Measurements from ENCODE around the gene RPUSD1. TPM values are rescaled to one million over a fixed set of nuclear protein-coding genes. Genes with fewer than 3 reads are reported as not detected.
A peak's percentile ranks its signal among the peaks of the same experiment; 100 is the strongest.
"Not testable (repeated sequence)": the region's sequence is repeated elsewhere in the genome, so short reads cannot be mapped to it uniquely, and the experiment has no call there.

Gene RPUSD1
- total RNA-seq, 2 experiments from 2014 or later, result 6.8 to 7.2 TPM

- peaks cover 21% of the 10 kb centered on the region for H3K27me3 Mint-ChIP-seq (ENCODE audit: low read depth)
- DNase-seq, result no peak
- intact Hi-C loops (cut with micrococcal nuclease), result no loop called here
- no peak overlapping the region for H3K4me3 Mint-ChIP-seq
- CTCF ChIA-PET, result no interaction called here
- H3K36me3 Mint-ChIP-seq (ENCODE audit: low read depth), result no peaks in the 10 kb centered on the region
- peaks cover 3% of the 10 kb centered on the region for H3K4me1 Mint-ChIP-seq (ENCODE audit: low read depth)
- no peak overlapping the region for H3K27ac Mint-ChIP-seq
- no peaks in the 10 kb centered on the region for H3K9me3 Mint-ChIP-seq
Observed at GRCh38 chr16:825341-826061, 37.3 kb upstream of the RPUSD1 start.

- DNase-seq, result no peak
- no peaks in the 10 kb centered on the region for H3K9me3 Mint-ChIP-seq
- H3K27me3 Mint-ChIP-seq (ENCODE audit: low read depth), result peaks cover 20% of the 10 kb centered on the region
- intact Hi-C loops (cut with micrococcal nuclease), result no loop called here
- no peak overlapping the region for H3K4me3 Mint-ChIP-seq
- H3K27ac Mint-ChIP-seq, result no peak overlapping the region
- CTCF ChIA-PET, result no interaction called here
- peaks cover 8% of the 10 kb centered on the region for H3K4me1 Mint-ChIP-seq (ENCODE audit: low read depth)
- no peaks in the 10 kb centered on the region for H3K36me3 Mint-ChIP-seq (ENCODE audit: low read depth)
Observed at GRCh38 chr16:824601-825000, 36.4 kb upstream of the RPUSD1 start.

GRCh38 chr16:824194-824593 lies 36.0 kb upstream of the RPUSD1 start:
- intact Hi-C loops (cut with micrococcal nuclease), result no loop called here
- H3K27ac Mint-ChIP-seq, result no peak overlapping the region
- no peak for DNase-seq
- CTCF ChIA-PET, result no interaction called here
- H3K27me3 Mint-ChIP-seq (ENCODE audit: low read depth), result peaks cover 20% of the 10 kb centered on the region
- no peak overlapping the region for H3K4me3 Mint-ChIP-seq
- peaks cover 11% of the 10 kb centered on the region for H3K4me1 Mint-ChIP-seq (ENCODE audit: low read depth)
- H3K36me3 Mint-ChIP-seq (ENCODE audit: low read depth), result no peaks in the 10 kb centered on the region
- H3K9me3 Mint-ChIP-seq, result no peaks in the 10 kb centered on the region

- Mint-ChIP-seq H3K4me3 (no peak overlapping the region), H3K36me3 (ENCODE audit: low read depth) (no peaks in the 10 kb centered on the region), H3K27me3 (ENCODE audit: low read depth) (peaks cover 20% of the 10 kb centered on the region), H3K27ac (no peak overlapping the region), H3K4me1 (ENCODE audit: low read depth) (peaks cover 12% of the 10 kb centered on the region), H3K9me3 (no peaks in the 10 kb centered on the region)
- CTCF ChIA-PET, result no interaction called here
- intact Hi-C loops (cut with micrococcal nuclease), result no loop called here
- DNase-seq, result no peak
Observed at GRCh38 chr16:822909-823297, 34.7 kb upstream of the RPUSD1 start.

GRCh38 chr16:822174-822908 lies 34.2 kb upstream of the RPUSD1 start:
- Mint-ChIP-seq H3K9me3 (no peaks in the 10 kb centered on the region), H3K27ac (no peak overlapping the region), H3K27me3 (ENCODE audit: low read depth) (peaks cover 20% of the 10 kb centered on the region), H3K4me3 (no peak overlapping the region), H3K36me3 (ENCODE audit: low read depth) (no peaks in the 10 kb centered on the region), H3K4me1 (ENCODE audit: low read depth) (peaks cover 12% of the 10 kb centered on the region)
- no peak for DNase-seq
- CTCF ChIA-PET, result no interaction called here
- intact Hi-C loops (cut with micrococcal nuclease), result no loop called here

- Mint-ChIP-seq H3K4me3 (no peak overlapping the region), H3K27ac (no peak overlapping the region), H3K36me3 (ENCODE audit: low read depth) (no peaks in the 10 kb centered on the region), H3K27me3 (ENCODE audit: low read depth) (peaks cover 20% of the 10 kb centered on the region), H3K4me1 (ENCODE audit: low read depth) (peaks cover 12% of the 10 kb centered on the region), H3K9me3 (no peaks in the 10 kb centered on the region)
- CTCF ChIA-PET, result no interaction called here
- DNase-seq, result no peak
- intact Hi-C loops (cut with micrococcal nuclease), result no loop called here
Observed at GRCh38 chr16:821751-822150, 33.6 kb upstream of the RPUSD1 start.

- intact Hi-C loops (cut with micrococcal nuclease), result no loop called here
- no peak overlapping the region for H3K27ac Mint-ChIP-seq
- H3K27me3 Mint-ChIP-seq (ENCODE audit: low read depth), result peaks cover 19% of the 10 kb centered on the region
- H3K36me3 Mint-ChIP-seq (ENCODE audit: low read depth), result no peaks in the 10 kb centered on the region
- peaks cover 12% of the 10 kb centered on the region for H3K4me1 Mint-ChIP-seq (ENCODE audit: low read depth)
- no peak overlapping the region for H3K4me3 Mint-ChIP-seq
- no peak for DNase-seq
- CTCF ChIA-PET, result interaction anchor here (0.7 kb wide), 1 partner anchor 237 kb away, joined by 3 read pairs; no protein-coding TSS in a partner anchor
- H3K9me3 Mint-ChIP-seq, result no peaks in the 10 kb centered on the region
Observed at GRCh38 chr16:820748-821147, 32.6 kb upstream of the RPUSD1 start.

- intact Hi-C loops (cut with micrococcal nuclease); DNase-seq; H3K9me3 Mint-ChIP-seq; H3K27ac Mint-ChIP-seq; H3K4me3 Mint-ChIP-seq; H3K36me3 Mint-ChIP-seq (ENCODE audit: low read depth): not testable (repeated sequence)
- CTCF ChIA-PET, result interaction anchor here (0.7 kb wide), 2 partner anchors 66 to 237 kb away, joined by 3 to 4 read pairs; no protein-coding TSS in a partner anchor
- H3K4me1 Mint-ChIP-seq (ENCODE audit: low read depth), result peaks cover 12% of the 10 kb centered on the region
- peaks cover 16% of the 10 kb centered on the region for H3K27me3 Mint-ChIP-seq (ENCODE audit: low read depth)
Observed at GRCh38 chr16:820044-820408, 31.8 kb upstream of the RPUSD1 start.

GRCh38 chr16:819336-820043 lies 31.3 kb upstream of the RPUSD1 start:
- CTCF ChIA-PET, result interaction anchor here (0.7 kb wide), 1 partner anchor 65 kb away, joined by 4 read pairs; no protein-coding TSS in a partner anchor
- Mint-ChIP-seq H3K27ac (no peak overlapping the region), H3K36me3 (ENCODE audit: low read depth) (no peaks in the 10 kb centered on the region), H3K9me3 (no peaks in the 10 kb centered on the region), H3K4me3 (no peak overlapping the region), H3K4me1 (ENCODE audit: low read depth) (peaks cover 12% of the 10 kb centered on the region), H3K27me3 (ENCODE audit: low read depth) (peaks cover 20% of the 10 kb centered on the region)
- intact Hi-C loops (cut with micrococcal nuclease), result no loop called here
- peak; percentile 45 for DNase-seq

- intact Hi-C loops (cut with micrococcal nuclease), result no loop called here
- Mint-ChIP-seq H3K27ac (no peak overlapping the region), H3K36me3 (ENCODE audit: low read depth) (no peaks in the 10 kb centered on the region), H3K4me3 (no peak overlapping the region), H3K9me3 (no peaks in the 10 kb centered on the region), H3K4me1 (ENCODE audit: low read depth) (peaks cover 14% of the 10 kb centered on the region), H3K27me3 (ENCODE audit: low read depth) (peaks cover 23% of the 10 kb centered on the region)
- CTCF ChIA-PET, result no interaction called here
- no peak for DNase-seq
Observed at GRCh38 chr16:818592-818991, 30.4 kb upstream of the RPUSD1 start.

- Mint-ChIP-seq H3K9me3 (no peaks in the 10 kb centered on the region), H3K27ac (no peak overlapping the region), H3K36me3 (ENCODE audit: low read depth) (no peaks in the 10 kb centered on the region), H3K4me3 (no peak overlapping the region), H3K4me1 (ENCODE audit: low read depth) (peaks cover 14% of the 10 kb centered on the region), H3K27me3 (ENCODE audit: low read depth) (peaks cover 20% of the 10 kb centered on the region)
- no peak for DNase-seq
- intact Hi-C loops (cut with micrococcal nuclease), result no loop called here
- CTCF ChIA-PET, result no interaction called here
Observed at GRCh38 chr16:818132-818531, 30.0 kb upstream of the RPUSD1 start.

GRCh38 chr16:817001-817906 lies 29.1 kb upstream of the RPUSD1 start:
- H3K4me3 Mint-ChIP-seq, result no peak overlapping the region
- peaks cover 24% of the 10 kb centered on the region for H3K27me3 Mint-ChIP-seq (ENCODE audit: low read depth)
- H3K27ac Mint-ChIP-seq, result no peak overlapping the region
- intact Hi-C loops (cut with micrococcal nuclease), result no loop called here
- H3K36me3 Mint-ChIP-seq (ENCODE audit: low read depth), result no peaks in the 10 kb centered on the region
- DNase-seq, result no peak
- CTCF ChIA-PET, result no interaction called here
- H3K9me3 Mint-ChIP-seq, result no peaks in the 10 kb centered on the region
- H3K4me1 Mint-ChIP-seq (ENCODE audit: low read depth), result peaks cover 16% of the 10 kb centered on the region

Data from activated naive CD4-positive, alpha-beta T cell treated with anti-CD3 and anti-CD28 coated beads for 36 hours (primary cell).